SK-N-MC (cell line): Measurements from ENCODE around the gene YPEL4.

Experiments
- EZH2 ChIP-seq: fragments of 200-600 bp; sonication (generic); IDR thresholded peaks from one replicate; pipeline ENCODE4 v1.6.1; 2017; ENCODE audit warnings: antibody characterized with exemption
- FOXP2 ChIP-seq: optimal IDR thresholded peaks from 2 replicates; pipeline ENCODE3; 2011; ENCODE audit warnings: mild to moderate bottlenecking, moderate library complexity; ENCODE audit not compliant: insufficient read depth; ENCODE audit errors: extremely low read length, control extremely low read depth
- POLR2AphosphoS5 ChIP-seq: IDR thresholded peaks from 2 replicates; pipeline ENCODE4 v1.6.1; 2012; ENCODE audit warnings: mild to moderate bottlenecking, low read depth, low read length, borderline replicate concordance

- TF ChIP-seq POLR2AphosphoS5: peak; percentile 56
- no peak for TF ChIP-seq EZH2
- no peak for TF ChIP-seq FOXP2
Observed at GRCh38 chr11:57597916-57598830, 51.5 kb downstream of the YPEL4 start.
